DMS53 (cell line): ENCODE data around the gene TXNRD1.
"Not testable (repeated sequence)": the region's sequence is repeated elsewhere in the genome, so short reads cannot be mapped to it uniquely, and the experiment has no call there.

Source experiments
- DNase-seq: peaks from one replicate; lab custom pipeline; 2025; lab: John Stamatoyannopoulos, UW

The TXNRD1 gene

DNA sequence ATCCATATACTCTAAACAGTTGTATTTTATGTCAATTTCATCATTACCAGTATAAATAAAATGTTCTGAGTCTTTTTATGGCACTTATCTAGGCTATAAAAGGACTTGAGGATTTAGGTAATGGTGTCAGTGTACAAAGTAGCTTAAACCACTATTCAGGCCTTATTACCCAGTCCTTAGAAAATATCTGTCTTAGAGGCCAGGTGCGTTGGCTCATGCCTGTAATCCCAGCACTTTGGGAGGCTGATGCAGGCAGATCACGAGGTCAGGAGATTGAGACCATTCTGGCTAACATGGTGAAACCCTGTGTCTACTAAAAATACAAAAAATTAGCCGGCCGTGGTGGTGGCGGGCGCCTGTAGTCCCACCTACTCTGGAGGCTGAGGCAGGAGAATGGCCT, 112.7 kb downstream of the TXNRD1 start:
- DNase-seq, result not testable (repeated sequence)

GRCh38 chr12:104328790-104329189, 113.2 kb downstream of the TXNRD1 start:
- no peak for DNase-seq

DNA sequence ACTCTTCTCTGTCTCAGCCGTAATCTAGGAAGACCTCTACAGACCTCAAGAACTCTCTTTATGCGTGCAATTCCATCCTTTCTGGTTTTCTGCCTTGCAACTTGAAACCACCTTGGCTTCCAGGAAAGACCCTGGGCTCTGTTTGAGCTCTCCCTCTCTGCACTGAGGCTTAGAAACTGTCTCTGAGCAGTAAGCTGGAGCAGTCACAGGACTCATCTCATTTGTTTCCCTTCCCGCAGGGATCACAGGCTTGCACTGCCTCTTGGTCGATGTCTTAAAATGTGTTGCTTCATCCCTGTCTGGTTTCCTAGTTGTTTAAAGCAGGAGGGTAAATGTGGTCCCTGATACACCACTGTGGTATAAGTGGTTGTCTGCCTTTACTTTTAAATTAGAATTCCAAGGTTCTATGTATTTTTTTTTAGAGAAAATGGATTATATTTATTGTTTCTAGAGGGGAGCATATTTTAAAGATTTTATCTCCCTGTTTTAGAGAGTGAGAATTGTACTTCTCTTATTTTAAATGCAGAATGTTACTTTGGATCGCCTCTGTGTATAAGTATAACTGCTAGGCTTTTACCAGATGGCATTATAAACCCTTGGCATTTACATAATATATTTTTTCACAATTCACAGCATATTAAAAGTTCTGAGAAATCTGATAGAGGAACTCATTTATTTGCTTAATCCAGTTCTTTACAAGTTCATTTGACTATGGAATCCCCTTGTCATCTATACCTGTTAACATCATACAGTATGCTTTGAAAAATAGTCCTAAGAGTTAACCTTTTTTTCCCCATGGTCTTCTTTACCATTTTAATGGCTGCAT, 114.3 kb downstream of the TXNRD1 start:
- DNase-seq, result no peak

GRCh38 chr12:104331376-104331775, 115.8 kb downstream of the TXNRD1 start:
- DNase-seq, result no peak

GRCh38 chr12:104332273-104332672, 116.7 kb downstream of the TXNRD1 start:
- DNase-seq, result not testable (repeated sequence)

DNA sequence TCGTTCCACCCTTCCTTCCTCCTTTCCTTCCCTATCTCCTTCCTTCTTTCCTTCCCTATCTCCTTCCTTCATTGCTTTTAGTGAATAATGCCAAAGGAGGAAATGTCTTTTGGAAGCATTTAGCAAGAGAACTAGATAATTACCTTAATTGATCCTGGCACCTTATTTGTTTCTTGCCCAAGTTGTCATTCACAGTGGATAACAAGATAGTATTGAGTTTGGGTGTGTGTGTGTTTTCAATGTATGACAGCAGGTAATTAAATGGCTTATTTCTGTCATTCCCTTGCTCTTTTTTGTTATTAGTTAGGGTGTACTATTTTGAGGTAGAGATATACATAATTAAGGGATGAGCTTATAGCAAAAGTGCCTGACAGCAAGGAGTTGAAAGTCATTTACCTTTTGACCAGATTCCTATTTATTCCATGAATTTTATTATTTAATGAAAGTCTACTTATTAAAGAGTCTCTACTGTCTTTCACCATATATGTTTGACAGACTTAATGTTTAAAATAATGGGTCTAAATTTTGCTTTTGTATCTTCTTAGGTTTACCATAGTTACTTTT, 118.2 kb downstream of the TXNRD1 start:
- DNase-seq, result no peak

DNA sequence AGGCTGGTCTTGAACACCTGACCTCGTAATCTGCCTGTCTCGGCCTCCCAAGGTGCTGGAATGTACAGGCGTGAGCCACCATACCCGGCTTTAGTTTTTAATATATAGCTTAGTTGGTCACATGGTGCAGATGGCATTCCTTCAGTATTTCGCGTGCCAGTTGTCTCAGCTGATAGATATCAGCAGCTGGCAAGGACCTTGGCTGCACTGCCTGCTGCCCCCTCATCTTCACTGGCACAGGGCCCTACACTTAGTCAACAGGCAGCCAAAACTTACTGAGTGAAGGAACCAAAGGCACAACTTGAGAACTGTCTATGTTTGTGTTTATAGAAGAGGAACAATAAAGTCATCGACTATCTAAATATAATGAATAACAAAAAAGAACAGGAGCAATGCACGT, 119.0 kb downstream of the TXNRD1 start:
- no peak for DNase-seq

DNA sequence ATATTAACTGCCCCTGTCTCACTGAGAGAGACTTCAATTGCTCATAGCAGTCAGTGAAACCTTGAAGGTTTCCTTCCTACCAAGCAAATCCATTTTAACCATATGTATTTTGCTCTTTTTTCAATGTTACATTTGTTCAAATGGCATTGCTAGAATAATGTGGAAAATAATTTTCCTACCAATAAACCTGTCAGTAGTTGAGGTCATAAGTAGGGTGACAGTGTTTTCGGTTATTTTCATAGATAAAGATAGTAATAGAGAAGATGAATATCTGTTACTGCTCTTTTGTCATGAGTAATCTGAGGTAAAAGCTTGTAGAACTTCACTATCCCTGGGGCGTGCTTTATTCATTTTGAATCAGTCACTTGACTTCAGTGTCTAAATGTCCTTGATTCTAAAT, 120.5 kb downstream of the TXNRD1 start:
- DNase-seq, result no peak

DNA sequence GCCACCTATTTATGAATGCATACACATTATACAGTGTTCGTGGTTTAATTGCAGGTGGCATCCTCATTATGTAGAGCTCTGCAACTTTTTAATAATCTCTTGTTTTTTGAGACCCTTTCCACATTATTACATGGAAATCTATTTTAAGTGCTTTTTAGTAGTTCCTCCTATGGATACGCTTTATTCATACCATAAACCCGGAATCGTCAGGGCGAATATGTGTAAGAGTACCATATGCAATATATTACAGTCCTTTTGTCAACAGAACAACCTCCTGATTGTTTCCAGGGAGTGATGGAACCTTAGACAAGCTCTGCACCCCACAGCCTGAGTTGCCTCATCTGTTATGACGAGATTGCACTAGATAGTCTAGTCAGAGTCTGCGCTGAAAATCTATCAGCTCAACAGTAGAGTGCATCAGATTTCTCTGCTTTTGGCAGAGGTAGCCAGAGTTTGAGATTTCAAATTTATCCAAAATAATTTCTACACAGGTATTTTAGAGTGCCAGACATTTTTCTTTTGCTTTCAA, 121.5 kb downstream of the TXNRD1 start:
- no peak for DNase-seq

DNA sequence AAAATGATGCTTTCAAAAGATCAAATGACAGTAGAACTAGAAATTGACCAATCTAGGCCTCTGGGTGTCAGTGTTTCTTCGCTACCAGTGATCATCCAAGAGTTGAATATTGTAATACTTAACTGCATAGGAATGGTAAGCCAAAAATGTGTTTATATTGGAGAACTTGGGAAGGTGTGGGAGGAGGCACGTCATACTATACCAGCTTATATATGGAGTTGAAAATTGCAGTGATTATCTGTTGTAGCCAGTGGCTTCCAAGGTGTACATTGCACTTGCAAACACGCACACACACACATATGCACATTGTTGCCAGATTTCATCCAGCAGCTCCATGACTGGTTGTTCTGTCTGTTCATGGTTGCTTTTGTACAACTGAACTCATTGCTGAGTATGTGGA, 124.1 kb downstream of the TXNRD1 start:
- DNase-seq, result no peak

- no peak for DNase-seq
These were observed 124.6 kb downstream of the TXNRD1 start for GRCh38 chr12:104340177-104340576.

- no peak for DNase-seq
These were observed 125.5 kb downstream of the TXNRD1 start for GRCh38 chr12:104340925-104341611.

GRCh38 chr12:104342147-104342546, 126.6 kb downstream of the TXNRD1 start:
- no peak for DNase-seq

DNA sequence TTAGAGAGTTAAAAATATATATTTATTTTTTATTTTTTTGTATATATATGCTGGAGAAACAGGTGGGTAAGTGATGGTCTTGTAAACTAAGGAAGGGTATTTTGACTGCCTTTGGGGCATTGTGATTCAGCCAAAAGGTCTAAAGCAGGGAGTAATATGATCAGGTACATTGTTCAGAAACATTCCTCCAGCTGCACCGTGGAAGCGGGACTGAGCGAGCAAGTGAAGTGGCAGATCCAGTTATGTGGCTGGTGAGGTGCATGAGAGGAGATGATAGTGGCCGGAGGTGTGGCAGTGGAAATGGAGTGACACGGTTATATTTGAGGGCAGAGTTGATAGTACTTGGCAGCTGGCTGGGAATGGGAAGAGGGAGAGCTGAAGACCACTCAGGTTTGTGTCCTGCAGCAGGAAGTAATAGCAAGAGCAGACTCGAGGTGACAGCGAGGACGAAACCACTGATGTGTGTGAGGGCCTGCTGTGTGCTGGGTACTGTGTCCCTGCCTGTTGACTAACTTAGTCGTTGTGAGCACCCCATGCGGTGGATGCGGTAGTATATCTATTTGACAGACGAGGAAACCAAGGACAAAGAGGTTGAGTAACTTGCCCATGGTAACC, 127.2 kb downstream of the TXNRD1 start:
- DNase-seq, result no peak

DNA sequence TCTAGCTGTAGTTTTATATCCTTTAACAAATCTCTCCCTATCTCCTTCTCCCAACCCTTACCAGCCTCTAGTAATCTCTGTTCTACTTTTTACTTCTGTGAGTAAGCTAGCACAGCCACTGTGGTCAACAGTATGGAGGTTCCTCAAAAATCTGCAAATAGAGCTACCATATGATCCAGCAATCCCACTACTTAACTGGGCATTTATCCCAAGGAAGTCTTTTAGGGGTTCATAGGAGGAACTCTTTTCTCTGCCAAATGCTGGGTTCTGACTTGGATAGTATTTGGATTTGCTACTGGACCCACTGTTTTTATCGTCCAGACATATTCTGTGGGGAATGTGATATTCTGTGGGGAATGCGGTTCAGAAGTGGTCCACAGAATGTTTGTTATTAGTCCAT, 129.1 kb downstream of the TXNRD1 start:
- DNase-seq, result no peak

DNA sequence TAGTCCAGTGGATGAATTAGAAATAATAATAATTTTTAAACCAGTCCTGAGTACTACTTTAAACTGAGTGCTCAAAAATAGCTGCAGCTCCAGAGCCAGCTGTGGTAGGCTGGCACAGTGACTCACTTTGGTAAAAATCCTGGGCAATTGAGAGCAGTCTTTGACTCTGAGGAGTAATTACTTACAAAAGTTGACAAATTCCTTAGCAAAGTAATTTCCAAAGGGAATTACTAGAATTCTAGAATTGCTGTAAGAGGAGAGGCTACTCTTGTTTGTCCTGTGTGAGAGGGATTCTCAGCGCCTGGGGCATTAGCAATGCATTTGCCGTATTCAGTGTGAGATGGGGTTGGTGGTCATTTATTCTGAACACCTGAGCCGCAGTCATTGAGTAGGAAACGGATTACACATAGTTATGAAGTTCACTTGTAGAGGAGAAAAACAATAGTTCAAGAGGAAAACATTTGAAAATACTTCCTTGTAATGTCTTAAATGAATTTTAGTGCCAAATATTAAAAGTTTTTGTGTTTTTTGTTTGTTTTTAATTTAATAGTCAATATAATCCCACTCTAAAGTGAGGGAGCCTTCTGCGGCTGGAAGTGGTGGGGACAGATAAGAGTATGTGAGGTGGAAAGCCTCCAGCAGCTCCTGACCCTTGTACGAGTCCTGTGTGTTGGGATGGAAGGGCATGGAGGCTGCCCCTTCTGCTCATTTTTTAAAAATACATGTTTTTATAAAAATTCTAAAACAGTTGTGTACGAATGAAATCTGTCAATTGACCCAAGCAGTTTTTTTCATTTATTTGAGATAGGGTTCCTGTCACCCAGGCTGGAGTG, 129.9 kb downstream of the TXNRD1 start:
- DNase-seq, result no peak

DNA sequence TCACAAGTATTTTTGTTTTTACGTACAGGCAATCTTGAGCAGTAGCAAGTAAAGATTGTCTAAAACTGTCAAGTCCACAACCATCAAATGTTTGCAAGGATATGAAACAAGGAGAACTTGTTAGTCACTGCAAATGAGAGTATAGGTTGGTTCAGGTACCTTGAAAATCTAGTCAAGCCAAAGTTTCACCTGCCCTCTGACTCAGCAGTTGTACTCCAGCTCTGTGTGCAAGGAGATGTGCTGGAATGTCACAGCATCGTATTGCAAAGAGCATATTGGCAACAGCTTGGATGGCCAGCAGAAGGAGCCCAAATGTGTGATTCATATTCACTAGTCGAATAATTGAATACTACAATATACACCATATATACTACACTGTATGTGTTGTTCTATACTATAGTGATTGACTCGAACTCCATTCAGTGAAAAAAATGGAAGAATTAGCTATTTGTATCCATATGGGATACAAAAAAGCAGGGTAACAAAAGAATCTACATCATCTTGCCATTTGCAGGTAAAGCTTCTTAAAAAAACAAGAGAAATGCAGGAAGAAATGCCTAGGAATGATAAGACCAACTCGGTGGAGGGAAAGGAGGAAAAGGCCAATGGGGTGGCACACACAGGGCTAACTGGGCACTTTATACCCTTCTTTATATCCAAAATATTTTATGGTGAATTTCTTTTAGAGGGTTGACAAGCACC, 131.9 kb downstream of the TXNRD1 start:
- DNase-seq, result no peak

GRCh38 chr12:104348283-104348993, 132.9 kb downstream of the TXNRD1 start:
- DNase-seq, result no peak

DNA sequence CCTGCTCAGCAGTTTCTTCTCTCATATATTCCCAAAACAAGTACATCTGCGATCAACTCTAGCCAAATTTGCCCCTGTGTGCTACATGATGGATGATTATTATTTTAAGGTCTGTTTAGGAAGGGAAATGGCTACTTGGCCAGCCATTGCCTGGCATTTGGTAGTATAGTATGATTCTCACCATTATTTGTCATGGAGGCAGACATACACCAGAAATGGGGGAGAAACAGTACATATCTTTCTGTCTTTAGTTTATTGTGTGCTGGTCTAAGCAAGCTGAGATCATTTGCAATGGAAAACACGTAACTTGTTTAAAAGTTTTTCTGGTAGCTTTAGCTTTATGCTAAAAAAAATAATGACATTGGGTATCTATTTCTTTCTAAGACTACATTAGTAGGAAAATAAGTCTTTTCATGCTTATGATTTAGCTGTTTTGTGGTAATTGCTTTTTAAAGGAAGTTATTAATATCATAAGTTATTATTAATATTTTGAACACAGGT, 133.5 kb downstream of the TXNRD1 start:
- no peak for DNase-seq
